Activated T-cell treated with anti-CD3 and anti-CD28 coated beads, Interleukin-2, amount 50 U/mL, for 72 hours (primary cell): ENCODE measurements around the gene MBOAT1. TPM values are rescaled to one million over a fixed set of nuclear protein-coding genes. Genes with fewer than 3 reads are reported as not detected.
"Not testable (repeated sequence)": the region's sequence is repeated elsewhere in the genome, so short reads cannot be mapped to it uniquely, and the experiment has no call there.

Experiments
- ATAC-seq, 2 donors: fragments of 150-1000 bp; cut with Tn5 transposase; replicated peaks in 1 of 2; 2 replicates each; pipeline ENCODE4 v1.10.0; 2021; ENCODE audit warnings: moderate library complexity in 2 of 2, mild to moderate bottlenecking in 1 of 2
- DNase-seq, 2 donors: peaks; one replicate each; pipeline ENCODE4 v3.0.0; 2021 to 2022; ENCODE audit warnings: mixed read lengths in 1 of 2
- H3K27ac Mint-ChIP-seq: one replicate; pipeline ENCODE4 v1.8.0; 2022; ENCODE audit warnings: mild to moderate bottlenecking, moderate library complexity, mixed read lengths
- H3K27me3 Mint-ChIP-seq: one replicate; pipeline ENCODE4 v1.8.0; 2022; ENCODE audit warnings: low read depth, mixed read lengths
- H3K36me3 Mint-ChIP-seq, 2 donors: one replicate each; pipeline ENCODE4 v1.8.0; 2022; ENCODE audit warnings: mixed read lengths in 2 of 2, mild to moderate bottlenecking in 1 of 2; ENCODE audit not compliant: insufficient read depth in 2 of 2
- H3K4me1 Mint-ChIP-seq: one replicate; pipeline ENCODE4 v1.8.0; 2022; ENCODE audit warnings: low read depth, mixed read lengths
- H3K4me3 Mint-ChIP-seq, 2 donors: one replicate each; pipeline ENCODE4 v1.8.0; 2022; ENCODE audit warnings: mild to moderate bottlenecking in 2 of 2, mixed read lengths in 2 of 2, moderate library complexity in 2 of 2
- H3K9me3 Mint-ChIP-seq, 2 donors: one replicate each; pipeline ENCODE4 v1.8.0; 2022; ENCODE audit warnings: mixed read lengths in 2 of 2
- total RNA-seq, 2 donors: library from RNA; stranded (reverse); gene quantifications; one replicate each; pipeline ENCODE4 v1.2.3, GENCODE V29; 2022

MBOAT1 gene
- total RNA-seq, 2 donors from 2014 or later = 11.2 to 12.3 TPM

GRCh38 chr6:20186981-20187380 is 25.3 kb downstream of the MBOAT1 start:
- Mint-ChIP-seq H3K27ac (no peak overlapping the region), H3K36me3 (peaks cover 0 to 2% of the 10 kb centered on the region in 2 donors), H3K4me3 (no peak overlapping the region), H3K4me1 (peaks cover 15% of the 10 kb centered on the region), H3K9me3 (peaks cover 3 to 5% of the 10 kb centered on the region in 2 donors), H3K27me3 (no peaks in the 10 kb centered on the region)
- no peak for DNase-seq
- no peak for ATAC-seq

GRCh38 chr6:20183706-20184105 is 28.6 kb downstream of the MBOAT1 start:
- no peak for DNase-seq
- Mint-ChIP-seq H3K9me3 (peaks cover 0 to 7% of the 10 kb centered on the region in 2 donors), H3K4me1 (peaks cover 11% of the 10 kb centered on the region), H3K27ac (no peak overlapping the region), H3K36me3 (peaks cover 0 to 4% of the 10 kb centered on the region in 2 donors), H3K27me3 (no peaks in the 10 kb centered on the region), H3K4me3 (no peak overlapping the region)
- ATAC-seq = no peak

- Mint-ChIP-seq H3K9me3 (peaks cover 0 to 6% of the 10 kb centered on the region in 2 donors), H3K36me3 (peaks cover 0 to 4% of the 10 kb centered on the region in 2 donors)
Observed at GRCh38 chr6:20182926-20183521, 29.2 kb downstream of the MBOAT1 start.

GRCh38 chr6:20182069-20182468 is 30.2 kb downstream of the MBOAT1 start:
- Mint-ChIP-seq H3K9me3 (peaks cover 0 to 6% of the 10 kb centered on the region in 2 donors), H3K27me3 (no peaks in the 10 kb centered on the region), H3K4me1 (peaks cover 9% of the 10 kb centered on the region), H3K36me3 (peaks cover 0 to 4% of the 10 kb centered on the region in 2 donors), H3K27ac (no peak overlapping the region), H3K4me3 (no peak overlapping the region)
- DNase-seq (no peak), ATAC-seq (no peak)

More at GRCh38 chr6:20182926-20183521, 29.2 kb downstream of the MBOAT1 start:
- Mint-ChIP-seq H3K27me3 (no peaks in the 10 kb centered on the region), H3K4me1 (peaks cover 9% of the 10 kb centered on the region), H3K27ac (no peak overlapping the region), H3K4me3 (no peak overlapping the region)
- no peak for DNase-seq
- no peak for ATAC-seq

GRCh38 chr6:20180935-20181334 is 31.3 kb downstream of the MBOAT1 start:
- Mint-ChIP-seq H3K4me1 (no peaks in the 10 kb centered on the region), H3K27me3 (no peaks in the 10 kb centered on the region), H3K9me3 (peaks cover 0 to 6% of the 10 kb centered on the region in 2 donors), H3K36me3 (peaks cover 0 to 4% of the 10 kb centered on the region in 2 donors), H3K4me3 (no peak overlapping the region), H3K27ac (no peak overlapping the region)
- ATAC-seq (no peak), DNase-seq (no peak)

- H3K27me3 Mint-ChIP-seq, H3K27ac Mint-ChIP-seq, DNase-seq, H3K36me3 Mint-ChIP-seq, ATAC-seq, H3K9me3 Mint-ChIP-seq, H3K4me1 Mint-ChIP-seq, H3K4me3 Mint-ChIP-seq: not testable (repeated sequence)
Observed at GRCh38 chr6:20179287-20180045, 32.8 kb downstream of the MBOAT1 start.

GRCh38 chr6:20178327-20178726 is 33.9 kb downstream of the MBOAT1 start:
- DNase-seq (no peak), ATAC-seq (no peak)
- H3K9me3 Mint-ChIP-seq = peaks cover 0 to 6% of the 10 kb centered on the region in 2 donors
- H3K4me1 Mint-ChIP-seq = peaks cover 12% of the 10 kb centered on the region
- no peak overlapping the region for H3K27ac Mint-ChIP-seq
- H3K27me3 Mint-ChIP-seq = no peaks in the 10 kb centered on the region
- peaks cover 0 to 2% of the 10 kb centered on the region in 2 donors for H3K36me3 Mint-ChIP-seq
- H3K4me3 Mint-ChIP-seq = no peak overlapping the region

- no peak for DNase-seq
- peaks cover 0 to 6% of the 10 kb centered on the region in 2 donors for H3K9me3 Mint-ChIP-seq
- H3K36me3 Mint-ChIP-seq = peaks cover 0 to 2% of the 10 kb centered on the region in 2 donors
- H3K27me3 Mint-ChIP-seq = no peaks in the 10 kb centered on the region
- no peak for ATAC-seq
- no peak overlapping the region for H3K4me3 Mint-ChIP-seq
- no peak overlapping the region for H3K27ac Mint-ChIP-seq
- peaks cover 20% of the 10 kb centered on the region for H3K4me1 Mint-ChIP-seq
Observed at GRCh38 chr6:20175810-20176410, 36.4 kb downstream of the MBOAT1 start.

- H3K9me3 Mint-ChIP-seq = no peaks in the 10 kb centered on the region
- peak overlapping the region; percentile 16 for H3K27ac Mint-ChIP-seq
- DNase-seq (no peak), ATAC-seq (peak; percentile 34 to 39)
- H3K4me3 Mint-ChIP-seq = peak overlapping the region; percentile 8 to 60
- no peaks in the 10 kb centered on the region for H3K36me3 Mint-ChIP-seq
- H3K4me1 Mint-ChIP-seq = peaks cover 29% of the 10 kb centered on the region
- no peaks in the 10 kb centered on the region for H3K27me3 Mint-ChIP-seq
Observed at GRCh38 chr6:20173833-20174792, 38.2 kb downstream of the MBOAT1 start.

GRCh38 chr6:20172842-20173456 is 39.3 kb downstream of the MBOAT1 start:
- ATAC-seq (no peak), DNase-seq (no peak)
- Mint-ChIP-seq H3K4me3 (no peak overlapping the region), H3K4me1 (peaks cover 29% of the 10 kb centered on the region), H3K27ac (no peak overlapping the region), H3K36me3 (no peaks in the 10 kb centered on the region), H3K27me3 (no peaks in the 10 kb centered on the region), H3K9me3 (no peaks in the 10 kb centered on the region)

- H3K4me1 Mint-ChIP-seq = peaks cover 29% of the 10 kb centered on the region
- H3K36me3 Mint-ChIP-seq = no peaks in the 10 kb centered on the region
- no peaks in the 10 kb centered on the region for H3K27me3 Mint-ChIP-seq
- ATAC-seq (no peak), DNase-seq (no peak)
- H3K4me3 Mint-ChIP-seq = no peak overlapping the region
- H3K27ac Mint-ChIP-seq = no peak overlapping the region
- no peaks in the 10 kb centered on the region for H3K9me3 Mint-ChIP-seq
Observed at GRCh38 chr6:20170455-20171148, 41.7 kb downstream of the MBOAT1 start.

GRCh38 chr6:20169786-20170185 is 42.5 kb downstream of the MBOAT1 start:
- no peaks in the 10 kb centered on the region for H3K9me3 Mint-ChIP-seq
- H3K4me3 Mint-ChIP-seq = no peak overlapping the region
- peaks cover 29% of the 10 kb centered on the region for H3K4me1 Mint-ChIP-seq
- no peak overlapping the region for H3K27ac Mint-ChIP-seq
- H3K36me3 Mint-ChIP-seq = no peaks in the 10 kb centered on the region
- no peaks in the 10 kb centered on the region for H3K27me3 Mint-ChIP-seq
- DNase-seq (no peak), ATAC-seq (no peak)
